GM12878 (cell line): ENCODE data around the gene ZYX. TPM values are rescaled to one million over a fixed set of nuclear protein-coding genes. Genes with fewer than 3 reads are reported as not detected.

Experiments
- ATAC-seq: fragments of 200-7000 bp; cut with Tn5 transposase; 3 replicates; pipeline ENCODE4 v1.9.1; 2020; ENCODE audit warnings: mild to moderate bottlenecking, moderate library complexity
- BruUV-seq: library from RNA; stranded (reverse); fragments of 400-500 nt; replicated peaks from 2 replicates; lab custom pipeline; 2021; lab: Mats Ljungman, UMichigan
- CTCF ChIA-PET: fragments of 300-600 bp; sonication (Branson Sonifier 250); formaldehyde crosslinking; extraction: SDS; loops from one replicate; lab custom pipeline; 2021; ENCODE audit warnings: inconsistent platforms; lab: Yijun Ruan, JAX
- POLR2A ChIA-PET: fragments of 350-600 bp; formaldehyde crosslinking; extraction: SDS; loops from one replicate; lab custom pipeline; 2021; ENCODE audit warnings: inconsistent platforms; lab: Charles Lee
- RAD21 ChIA-PET: fragments of 300-600 bp; sonication (Branson Sonifier 250); formaldehyde crosslinking; loops from one replicate; lab custom pipeline; 2023; ENCODE audit warnings: antibody characterized with exemption; ENCODE audit not compliant: unreplicated experiment; lab: Charles Lee
- SMC1A ChIA-PET: fragments of 300-600 bp; sonication (Branson Sonifier 250); formaldehyde crosslinking; loops from one replicate; lab custom pipeline; 2023; ENCODE audit not compliant: unreplicated experiment, uncharacterized antibody; lab: Charles Lee
- DNase-seq: peaks from one replicate; pipeline ENCODE4 v3.0.0-alpha.2; 2011; ENCODE audit warnings: low read depth, low spot score
- FAIRE-seq: peaks from 3 replicates; lab custom pipeline; 2011; peaks lifted over from hg19 to GRCh38; lab: Jason Lieb, UNC
- H2AFZ ChIP-seq: 2 replicates; pipeline ENCODE4 v1.6.0; 2011; ENCODE audit warnings: low read depth, low read length, control low read depth; ENCODE audit not compliant: control insufficient read depth
- H3K27ac ChIP-seq: 2 replicates; pipeline ENCODE4 v1.5.1; 2011; ENCODE audit warnings: control low read depth; ENCODE audit not compliant: control insufficient read depth, insufficient read depth
- H3K27me3 ChIP-seq, 2 experiments: replicated peaks in 1 of 2; 2 replicates each; pipeline versions ENCODE4 v1.6.0 to v1.6.1; 2011; ENCODE audit warnings: low read length in 1 of 2; ENCODE audit not compliant: control insufficient read depth in 2 of 2, insufficient read depth in 2 of 2
- H3K36me3 ChIP-seq, 2 experiments: 2 replicates each; pipeline ENCODE4 v1.5.1; 2011; ENCODE audit warnings: low read length in 1 of 2; ENCODE audit not compliant: control insufficient read depth in 2 of 2, insufficient read depth in 2 of 2
- H3K4me1 ChIP-seq: 2 replicates; pipeline ENCODE4 v1.6.1; 2011; ENCODE audit warnings: mild to moderate bottlenecking, low read length, moderate library complexity, mixed read lengths; ENCODE audit not compliant: control insufficient read depth, insufficient read depth
- H3K4me2 ChIP-seq: 2 replicates; pipeline ENCODE4 v1.6.0; 2011; ENCODE audit warnings: control low read depth; ENCODE audit not compliant: control insufficient read depth, insufficient read depth
- H3K4me3 ChIP-seq: fragments of 200-600 bp; sonication (generic); 2 replicates; pipeline ENCODE4 v1.5.1; 2016
- H3K79me2 ChIP-seq: 2 replicates; pipeline ENCODE4 v1.6.0; 2011; ENCODE audit warnings: low read length; ENCODE audit not compliant: control insufficient read depth, insufficient read depth
- H3K9ac ChIP-seq: 2 replicates; pipeline ENCODE4 v1.8.0; 2011; ENCODE audit warnings: low read length, control low read depth, mixed read lengths; ENCODE audit not compliant: control insufficient read depth, insufficient read depth
- H3K9me3 ChIP-seq: replicated peaks from 3 replicates; pipeline ENCODE4 v1.5.1; 2011; ENCODE audit warnings: mild to moderate bottlenecking, low read length; ENCODE audit not compliant: control insufficient read depth, insufficient read depth
- H4K20me1 ChIP-seq: 2 replicates; pipeline ENCODE4 v1.6.0; 2011; ENCODE audit not compliant: control insufficient read depth, insufficient read depth
- CHD4 ChIP-seq: fragments of 200-600 bp; sonication (generic); IDR thresholded peaks from 2 replicates; pipeline ENCODE4 v1.6.1; 2016; ENCODE audit warnings: mild to moderate bottlenecking
- CTCF ChIP-seq, 3 experiments: IDR thresholded peaks in 2 of 3; conservative IDR thresholded peaks in 1 of 3; 2 replicates each; pipeline ENCODE4 v1.5.1; 2011; ENCODE audit warnings: low read depth in 3 of 3, low read length in 3 of 3, mild to moderate bottlenecking in 3 of 3, control low read depth in 2 of 3, moderate library complexity in 2 of 3, inconsistent platforms in 1 of 3, mixed read lengths in 1 of 3; ENCODE audit not compliant: control insufficient read depth in 2 of 3, insufficient read depth in 1 of 3; ENCODE audit errors: extremely low read depth in 1 of 3
- E2F4 ChIP-seq: IDR thresholded peaks from 2 replicates; pipeline ENCODE4 v1.6.1; 2012; ENCODE audit warnings: low read depth, low read length, improper control_type of control experiment
- GATAD2B ChIP-seq: fragments of 450-650 bp; conservative IDR thresholded peaks from 2 replicates; pipeline ENCODE4 v1.6.1; 2017; ENCODE audit warnings: low read depth, mild to moderate bottlenecking, moderate library complexity
- MEF2A ChIP-seq: IDR thresholded peaks from 2 replicates; pipeline ENCODE4 v1.6.1; 2011; ENCODE audit warnings: low read depth, mild to moderate bottlenecking, low read length, moderate library complexity; ENCODE audit not compliant: insufficient read depth
- MXI1 ChIP-seq: fragments of 150-350 bp; IDR thresholded peaks from 2 replicates; pipeline ENCODE4 v1.6.1; 2011; ENCODE audit warnings: low read depth, mild to moderate bottlenecking, inconsistent platforms, low read length, improper control_type of control experiment
- PAX5 ChIP-seq: IDR thresholded peaks from 2 replicates; pipeline ENCODE4 v1.6.1; 2011; ENCODE audit warnings: low read depth, low read length, borderline replicate concordance
- POLR2AphosphoS5 ChIP-seq: IDR thresholded peaks from 2 replicates; pipeline ENCODE4 v1.6.1; 2011; ENCODE audit warnings: mild to moderate bottlenecking, low read length, inconsistent platforms
- RBBP5 ChIP-seq: fragments of 200-600 bp; sonication (generic); conservative IDR thresholded peaks from 2 replicates; pipeline ENCODE4 v1.6.1; 2016
- RFX5 ChIP-seq: IDR thresholded peaks from 2 replicates; pipeline ENCODE4 v1.6.1; 2011; ENCODE audit warnings: low read depth, low read length, improper control_type of control experiment
- SP1 ChIP-seq: IDR thresholded peaks from one replicate; pipeline ENCODE4 v1.6.1; 2011; ENCODE audit warnings: low read depth, low read length
- SRF ChIP-seq, 2 experiments: IDR thresholded peaks; 2 replicates each; pipeline ENCODE4 v1.6.1; 2011; ENCODE audit warnings: low read depth in 2 of 2, low read length in 2 of 2, mild to moderate bottlenecking in 1 of 2, moderate library complexity in 1 of 2
- STAT3 ChIP-seq: IDR thresholded peaks from 2 replicates; pipeline ENCODE4 v1.6.1; 2011; ENCODE audit warnings: low read depth, low read length, improper control_type of control experiment
- YY1 ChIP-seq: IDR thresholded peaks from 2 replicates; pipeline ENCODE4 v1.6.1; 2011; ENCODE audit warnings: low read depth, mild to moderate bottlenecking, low read length
- ZBED1 ChIP-seq: IDR thresholded peaks from 2 replicates; pipeline ENCODE4 v1.6.1; 2016; ENCODE audit warnings: borderline replicate concordance
- ZNF217 ChIP-seq: fragments of 450-650 bp; IDR thresholded peaks from 2 replicates; pipeline ENCODE4 v1.6.1; 2017; ENCODE audit warnings: antibody characterized with exemption, mild to moderate bottlenecking
- ZNF592 ChIP-seq: fragments of 450-650 bp; IDR thresholded peaks from 2 replicates; pipeline ENCODE4 v1.6.1; 2017; ENCODE audit warnings: mild to moderate bottlenecking, moderate library complexity
- WGBS: methylation state at CpG from one replicate; pipeline ENCODE4 v1.1.6; 2016; ENCODE audit warnings: low lambda C conversion rate; ENCODE audit not compliant: insufficient replicate concordance, insufficient coverage; ENCODE audit errors: missing lambda C conversion rate; 5-methylcytosine and 5-hydroxymethylcytosine counted together
- in situ Hi-C: fragments of 300-500 bp; cut with MboI; formaldehyde crosslinking; loops from 9 replicates; pipeline ENCODE4 v1.14.3; 2018; ENCODE audit warnings: mixed read lengths
- intact Hi-C: fragments of 100-400 bp; cut with micrococcal nuclease; formaldehyde crosslinking; loops from one replicate; pipeline ENCODE4 v1.14.2; 2022; ENCODE audit not compliant: unreplicated experiment
- polyA plus RNA-seq, 11 experiments: library from polyadenylated mRNA; depleted of rRNA in 4 of 11; unstranded in 6 of 11; stranded (reverse) in 5 of 11; fragments of >200 nt; fragmentation: Nextera tagmentation in 4 of 11; fragmentation: Illumina TruSeq in 1 of 11; extraction: Ambion mirVana in 4 of 11; extraction: Trizol in 1 of 11; gene quantifications; 1 replicate in 1 of 11; 2 replicates in 10 of 11; pipeline versions ENCODE4 v1.2.1 to v1.2.3, GENCODE V29; 2011 to 2016; ENCODE audit warnings: inconsistent platforms in 2 of 11, missing spikeins in 2 of 11, low read depth in 1 of 11
- total RNA-seq, 4 experiments: library from RNA; depleted of rRNA in 3 of 4; stranded (reverse); fragments of >200 nt in 3 of 4; fragmentation: Illumina TruSeq in 1 of 4; extraction: Trizol in 1 of 4; gene quantifications; 2 replicates each; pipeline versions ENCODE4 v1.2.1 to v1.2.3, GENCODE V29; 2013 to 2021

ZYX gene
- total and polyA plus RNA-seq, 10 of the 15 experiments (the other 5 are each of a cell fraction or from before 2014, with no cell fraction given), result 2.1 to 100 (median 27.6) TPM

GRCh38 chr7:143374561-143374960 is 6.6 kb upstream of the ZYX start:
- in situ Hi-C loops (no loop called here), intact Hi-C loops (no loop called here)
- no peak overlapping the region for H2AFZ ChIP-seq
- H3K4me3 ChIP-seq, result no peak overlapping the region
- RAD21 ChIA-PET, result no interaction called here
- H4K20me1 ChIP-seq, result no peaks in the 10 kb centered on the region
- 57% methylated on average over 5 of the region's 5 CpGs for WGBS
- TF ChIP-seq GATAD2B (no peak), ZBED1 (no peak), E2F4 (no peak), POLR2AphosphoS5 (no peak), CTCF (IDR thresholded peaks at IDR 0.05 in 2 of 3, conservative IDR thresholded peaks at IDR 0.05 in 1 of 3; ENCODE audit: control insufficient read depth in 2 of 3, extremely low read depth in 1 of 3, insufficient read depth in 1 of 3, low read depth in 3 of 3, low read length in 3 of 3) (no peak), YY1 (no peak), ZNF217 (no peak), ZNF592 (no peak), RFX5 (no peak), STAT3 (no peak), MXI1 (no peak), PAX5 (no peak), MEF2A (no peak), RBBP5 (no peak), CHD4 (no peak), SRF (IDR thresholded peaks at IDR 0.05; ENCODE audit: low read depth in 2 of 2, low read length in 2 of 2) (no peak), SP1 (no peak)
- no peaks in the 10 kb centered on the region for H3K36me3 ChIP-seq
- BruUV-seq, result no TSS peak
- H3K9me3 ChIP-seq, result no peaks in the 10 kb centered on the region
- H3K4me2 ChIP-seq, result no peak overlapping the region
- no peaks in the 10 kb centered on the region for H3K27me3 ChIP-seq
- ATAC-seq (no peak), DNase-seq (no peak), FAIRE-seq (no peak)
- no peak overlapping the region for H3K9ac ChIP-seq
- POLR2A ChIA-PET, result interaction anchor here (0.9 kb wide), 1 partner anchor 18 kb away, joined by 3 read pairs; no protein-coding TSS in a partner anchor
- H3K79me2 ChIP-seq, result no peaks in the 10 kb centered on the region; the same call in 1 of the 2 replicates
- SMC1A ChIA-PET, result interaction anchor here (1.0 to 2.6 kb wide), 2 partner anchors 73 to 134 kb away, joined by 3 to 7 read pairs; no protein-coding TSS in a partner anchor
- CTCF ChIA-PET, result interaction anchor here (2.0 to 3.5 kb wide), 2 partner anchors 42 to 134 kb away, joined by 7 to 12 read pairs; no protein-coding TSS in a partner anchor
- no peak overlapping the region for H3K27ac ChIP-seq
- peaks cover 9% of the 10 kb centered on the region for H3K4me1 ChIP-seq
